NCI-H1105 treated with DMSO at 0.1 percent for 48 hours (cell line): ENCODE results near the gene NBPF12.
"Not testable (repeated sequence)": the region's sequence is repeated elsewhere in the genome, so short reads cannot be mapped to it uniquely, and the experiment has no call there.

ENCODE experiments used
- DNase-seq: peaks from one replicate; lab custom pipeline; 2025; lab: John Stamatoyannopoulos, UW

The NBPF12 gene

GRCh38 chr1:146972681-146973080 is 34.6 kb downstream of the NBPF12 start:
- not testable (repeated sequence) for DNase-seq

- not testable (repeated sequence) for DNase-seq
Observed at GRCh38 chr1:146985855-146986254, 47.7 kb downstream of the NBPF12 start.

- DNase-seq: not testable (repeated sequence)
Observed at GRCh38 chr1:146986450-146986849, 48.3 kb downstream of the NBPF12 start.

- DNase-seq: not testable (repeated sequence)
Observed at GRCh38 chr1:146987502-146987901, 49.4 kb downstream of the NBPF12 start.

GRCh38 chr1:146989455-146989854 is 51.3 kb downstream of the NBPF12 start:
- not testable (repeated sequence) for DNase-seq

GRCh38 chr1:147008495-147008894 is 70.4 kb downstream of the NBPF12 start:
- not testable (repeated sequence) for DNase-seq

- DNase-seq: not testable (repeated sequence)
Observed at GRCh38 chr1:147026975-147027374, 88.9 kb downstream of the NBPF12 start.

- not testable (repeated sequence) for DNase-seq
Observed at GRCh38 chr1:147030066-147030653, 92.0 kb downstream of the NBPF12 start.

- no peak for DNase-seq
Observed at GRCh38 chr1:147039916-147040315, 101.8 kb downstream of the NBPF12 start.

GRCh38 chr1:147042891-147043290 is 104.8 kb downstream of the NBPF12 start:
- not testable (repeated sequence) for DNase-seq

GRCh38 chr1:147044511-147044910 is 106.4 kb downstream of the NBPF12 start:
- not testable (repeated sequence) for DNase-seq
